ENCODE results near the gene D2HGDH.

DNA sequence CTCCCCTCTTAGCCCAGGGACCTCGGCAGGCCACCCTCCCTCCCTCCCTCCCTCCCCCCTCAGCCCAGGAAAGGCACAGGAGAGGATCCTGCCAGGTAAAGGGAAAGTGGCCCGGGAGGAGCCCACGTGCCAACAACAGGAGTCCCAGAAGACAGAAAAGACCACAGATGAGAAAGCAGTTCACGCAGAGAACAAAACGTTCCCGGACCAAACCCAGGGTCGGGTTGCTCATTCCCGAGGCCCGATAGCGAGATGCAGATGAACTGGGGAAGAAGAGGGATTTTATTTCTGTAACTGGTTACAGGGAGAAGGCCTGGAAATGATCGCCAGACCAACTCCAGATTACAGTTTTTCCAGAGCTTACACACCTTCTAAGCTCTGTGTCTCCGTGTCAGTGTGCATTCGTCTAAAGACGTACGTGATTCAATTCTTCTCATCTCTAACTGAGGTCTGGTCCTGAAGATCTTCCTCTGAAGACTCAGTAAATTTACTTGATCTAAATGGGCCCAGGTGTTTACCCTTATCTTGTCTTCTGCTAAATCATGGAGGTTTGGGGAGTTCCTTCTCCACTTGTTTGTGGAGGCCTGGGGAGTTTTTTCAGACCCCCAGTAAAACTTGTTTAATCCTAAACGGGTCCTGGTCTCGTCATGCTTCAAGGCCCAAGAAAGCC, 73.8 kb downstream of the D2HGDH start:
- TF ChIP-seq, protein P1, sequence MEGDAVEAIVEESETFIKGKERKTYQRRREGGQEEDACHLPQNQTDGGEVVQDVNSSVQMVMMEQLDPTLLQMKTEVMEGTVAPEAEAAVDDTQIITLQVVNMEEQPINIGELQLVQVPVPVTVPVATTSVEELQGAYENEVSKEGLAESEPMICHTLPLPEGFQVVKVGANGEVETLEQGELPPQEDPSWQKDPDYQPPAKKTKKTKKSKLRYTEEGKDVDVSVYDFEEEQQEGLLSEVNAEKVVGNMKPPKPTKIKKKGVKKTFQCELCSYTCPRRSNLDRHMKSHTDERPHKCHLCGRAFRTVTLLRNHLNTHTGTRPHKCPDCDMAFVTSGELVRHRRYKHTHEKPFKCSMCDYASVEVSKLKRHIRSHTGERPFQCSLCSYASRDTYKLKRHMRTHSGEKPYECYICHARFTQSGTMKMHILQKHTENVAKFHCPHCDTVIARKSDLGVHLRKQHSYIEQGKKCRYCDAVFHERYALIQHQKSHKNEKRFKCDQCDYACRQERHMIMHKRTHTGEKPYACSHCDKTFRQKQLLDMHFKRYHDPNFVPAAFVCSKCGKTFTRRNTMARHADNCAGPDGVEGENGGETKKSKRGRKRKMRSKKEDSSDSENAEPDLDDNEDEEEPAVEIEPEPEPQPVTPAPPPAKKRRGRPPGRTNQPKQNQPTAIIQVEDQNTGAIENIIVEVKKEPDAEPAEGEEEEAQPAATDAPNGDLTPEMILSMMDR (IDR thresholded peaks at IDR 0.05): no peak
- TF ChIP-seq POLR2A (IDR thresholded peaks at IDR 0.05): no peak

Data from prostate gland (tissue), 2 donors.